HepG2 (cell line): Measurements from ENCODE around the gene PCSK6. TPM values are rescaled to one million over a fixed set of nuclear protein-coding genes. Genes with fewer than 3 reads are reported as not detected.

ENCODE experiments used
- ESRRA ChIP-seq: sonication (generic); formaldehyde crosslinking; IDR thresholded peaks from 2 replicates; pipeline ENCODE4 v1.5.1; 2020; ENCODE audit warnings: mild to moderate bottlenecking, low read depth, missing genetic modification reagents
- EZH2 ChIP-seq: conservative IDR thresholded peaks from 2 replicates; pipeline ENCODE4 v1.6.1; 2012; ENCODE audit warnings: mild to moderate bottlenecking, low read depth, low read length, moderate library complexity
- KAT8 ChIP-seq: IDR thresholded peaks from 2 replicates; pipeline ENCODE4 v1.6.1; 2016; ENCODE audit warnings: missing genetic modification reagents, missing compliant biosample characterization
- NONO ChIP-seq, 2 experiments: fragments of 450-650 bp in 1 of 2; sonication (generic) in 1 of 2; formaldehyde crosslinking in 1 of 2; IDR thresholded peaks in 1 of 2; conservative IDR thresholded peaks in 1 of 2; 2 replicates each; pipeline versions ENCODE4 v1.6.1 to v1.8.0; 2017 to 2022; ENCODE audit warnings: mild to moderate bottlenecking in 1 of 2, missing genetic modification reagents in 1 of 2, moderate library complexity in 1 of 2
- NPAS2 ChIP-seq: sonication (generic); formaldehyde crosslinking; IDR thresholded peaks from 2 replicates; pipeline ENCODE4 v1.8.0; 2022; ENCODE audit warnings: mild to moderate bottlenecking, missing genetic modification reagents, borderline replicate concordance
- ZIK1 ChIP-seq: sonication (generic); formaldehyde crosslinking; IDR thresholded peaks from 2 replicates; pipeline ENCODE4 v1.5.0; 2020; ENCODE audit warnings: mild to moderate bottlenecking, low read depth, missing genetic modification reagents, borderline replicate concordance
- ZNF143 ChIP-seq: sonication (generic); formaldehyde crosslinking; IDR thresholded peaks from 2 replicates; pipeline ENCODE4 v1.4.0; 2020; ENCODE audit warnings: missing genetic modification reagents
- ZNF34 ChIP-seq: sonication (generic); formaldehyde crosslinking; IDR thresholded peaks from 2 replicates; pipeline ENCODE4 v1.4.0; 2020; ENCODE audit warnings: mild to moderate bottlenecking, missing genetic modification reagents, borderline replicate concordance
- ZNF543 ChIP-seq: sonication (generic); formaldehyde crosslinking; IDR thresholded peaks from 2 replicates; pipeline ENCODE4 v1.4.0; 2020; ENCODE audit warnings: mild to moderate bottlenecking, missing genetic modification reagents
- ZNF552 ChIP-seq: sonication (generic); formaldehyde crosslinking; IDR thresholded peaks from 2 replicates; pipeline ENCODE4 v1.9.0; 2022; ENCODE audit warnings: missing genetic modification reagents, mild to moderate bottlenecking, borderline replicate concordance
- ZNF570 ChIP-seq: sonication (generic); formaldehyde crosslinking; IDR thresholded peaks from 2 replicates; pipeline ENCODE4 v1.4.0; 2020; ENCODE audit warnings: mild to moderate bottlenecking, missing genetic modification reagents, borderline replicate concordance
- ZNF749 ChIP-seq: sonication (generic); formaldehyde crosslinking; IDR thresholded peaks from 2 replicates; pipeline ENCODE4 v1.8.0; 2022; ENCODE audit warnings: mild to moderate bottlenecking, missing genetic modification reagents, moderate library complexity, borderline replicate concordance
- ZNF782 ChIP-seq: sonication (generic); formaldehyde crosslinking; IDR thresholded peaks from 2 replicates; pipeline ENCODE4 v1.4.0; 2020; ENCODE audit warnings: missing genetic modification reagents, mild to moderate bottlenecking, borderline replicate concordance
- ZNF83 ChIP-seq: sonication (generic); formaldehyde crosslinking; IDR thresholded peaks from 2 replicates; pipeline ENCODE4 v1.4.0; 2020; ENCODE audit warnings: missing genetic modification reagents, mild to moderate bottlenecking, borderline replicate concordance
- polyA plus RNA-seq, 8 experiments: library from polyadenylated mRNA; depleted of rRNA in 3 of 8; stranded (reverse) in 7 of 8; unstranded in 1 of 8; fragments of >200 nt; fragmentation: Illumina TruSeq in 4 of 8; extraction: Trizol in 4 of 8; gene quantifications; 2 replicates each; pipeline versions ENCODE4 v1.2.1 to v1.2.3, GENCODE V29; 2011 to 2016; ENCODE audit warnings: low read depth in 4 of 8, missing spikeins in 1 of 8, mixed read lengths in 1 of 8; ENCODE audit not compliant: insufficient read depth in 1 of 8
- total RNA-seq, 5 experiments: library from RNA; depleted of rRNA; stranded (reverse); fragments of >200 nt; fragmentation: Illumina TruSeq; extraction: Trizol; gene quantifications; 2 replicates each; pipeline ENCODE4 v1.2.3, GENCODE V29; 2016; ENCODE audit warnings: low read depth in 1 of 5
- TF ChIP-seq, protein P1 (sequence below): sonication (generic); formaldehyde crosslinking; IDR thresholded peaks from 2 replicates; pipeline ENCODE4 v1.5.0; 2020; ENCODE audit warnings: missing genetic modification reagents
- TF ChIP-seq, protein P2 (sequence below): sonication (generic); formaldehyde crosslinking; IDR thresholded peaks from 2 replicates; pipeline ENCODE4 v1.4.0; 2020; ENCODE audit warnings: missing genetic modification reagents, borderline replicate concordance
- TF ChIP-seq, protein P3 (sequence below): sonication (generic); formaldehyde crosslinking; IDR thresholded peaks from 2 replicates; pipeline ENCODE4 v1.4.0; 2020; ENCODE audit warnings: missing genetic modification reagents
- TF ChIP-seq, protein P4 (sequence below): sonication (generic); formaldehyde crosslinking; IDR thresholded peaks from 2 replicates; pipeline ENCODE4 v1.8.1; 2022; ENCODE audit warnings: mild to moderate bottlenecking, missing genetic modification reagents

PCSK6 gene
- total and polyA plus RNA-seq, 2 of the 13 experiments (the other 11 are each of a cell fraction or from before 2014, with no cell fraction given), result 56.5 to 155 TPM

DNA sequence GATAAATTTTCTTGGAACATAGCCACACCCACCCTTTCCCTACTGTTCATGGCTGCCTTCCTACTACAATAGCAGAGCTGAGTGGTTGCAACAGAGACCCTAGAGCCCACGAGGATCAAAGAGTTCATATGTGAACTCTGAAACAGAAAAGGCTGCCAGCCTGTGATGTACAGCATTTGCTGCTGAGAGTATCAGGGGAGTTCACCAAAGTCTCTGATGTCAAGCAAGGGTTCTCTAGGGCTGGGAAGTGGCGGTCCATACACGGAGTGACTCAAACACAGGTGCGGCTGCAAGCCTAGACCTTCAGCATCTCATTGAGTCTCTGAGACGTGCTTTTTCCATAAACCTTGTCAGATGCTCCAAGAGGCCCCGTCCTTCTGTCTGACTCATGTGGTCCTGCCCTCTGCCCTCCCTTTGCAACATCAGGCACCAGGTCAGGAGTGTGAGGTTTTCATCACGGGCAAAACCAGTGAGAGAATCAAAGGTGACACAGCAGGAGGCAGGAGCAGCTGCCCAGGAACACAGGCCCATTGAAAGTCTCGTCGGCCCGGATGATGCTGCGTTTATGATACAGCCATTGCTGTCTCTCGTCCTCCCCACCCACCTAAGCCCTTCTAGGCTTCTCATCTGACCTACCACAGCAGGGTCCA lies 42.9 kb downstream of the PCSK6 start (continued):
- TF ChIP-seq NONO (IDR thresholded peaks at IDR 0.05) (no peak), NONO (CRISPR knock-in tag; conservative IDR thresholded peaks at IDR 0.05) (no peak), EZH2 (no peak), ZNF83 (CRISPR knock-in tag) (no peak), ZNF749 (CRISPR knock-in tag) (no peak), ZIK1 (CRISPR knock-in tag) (no peak), KAT8 (CRISPR knock-in tag) (no peak), ZNF552 (CRISPR knock-in tag) (no peak), ZNF543 (no peak), ZNF570 (no peak), ZNF143 (CRISPR knock-in tag) (no peak), ZNF34 (no peak), ZNF782 (CRISPR knock-in tag) (no peak), ESRRA (CRISPR knock-in tag) (no peak), NPAS2 (CRISPR knock-in tag) (no peak)
- TF ChIP-seq, protein P1, sequence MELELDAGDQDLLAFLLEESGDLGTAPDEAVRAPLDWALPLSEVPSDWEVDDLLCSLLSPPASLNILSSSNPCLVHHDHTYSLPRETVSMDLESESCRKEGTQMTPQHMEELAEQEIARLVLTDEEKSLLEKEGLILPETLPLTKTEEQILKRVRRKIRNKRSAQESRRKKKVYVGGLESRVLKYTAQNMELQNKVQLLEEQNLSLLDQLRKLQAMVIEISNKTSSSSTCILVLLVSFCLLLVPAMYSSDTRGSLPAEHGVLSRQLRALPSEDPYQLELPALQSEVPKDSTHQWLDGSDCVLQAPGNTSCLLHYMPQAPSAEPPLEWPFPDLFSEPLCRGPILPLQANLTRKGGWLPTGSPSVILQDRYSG, result no peak
- TF ChIP-seq, protein P2, sequence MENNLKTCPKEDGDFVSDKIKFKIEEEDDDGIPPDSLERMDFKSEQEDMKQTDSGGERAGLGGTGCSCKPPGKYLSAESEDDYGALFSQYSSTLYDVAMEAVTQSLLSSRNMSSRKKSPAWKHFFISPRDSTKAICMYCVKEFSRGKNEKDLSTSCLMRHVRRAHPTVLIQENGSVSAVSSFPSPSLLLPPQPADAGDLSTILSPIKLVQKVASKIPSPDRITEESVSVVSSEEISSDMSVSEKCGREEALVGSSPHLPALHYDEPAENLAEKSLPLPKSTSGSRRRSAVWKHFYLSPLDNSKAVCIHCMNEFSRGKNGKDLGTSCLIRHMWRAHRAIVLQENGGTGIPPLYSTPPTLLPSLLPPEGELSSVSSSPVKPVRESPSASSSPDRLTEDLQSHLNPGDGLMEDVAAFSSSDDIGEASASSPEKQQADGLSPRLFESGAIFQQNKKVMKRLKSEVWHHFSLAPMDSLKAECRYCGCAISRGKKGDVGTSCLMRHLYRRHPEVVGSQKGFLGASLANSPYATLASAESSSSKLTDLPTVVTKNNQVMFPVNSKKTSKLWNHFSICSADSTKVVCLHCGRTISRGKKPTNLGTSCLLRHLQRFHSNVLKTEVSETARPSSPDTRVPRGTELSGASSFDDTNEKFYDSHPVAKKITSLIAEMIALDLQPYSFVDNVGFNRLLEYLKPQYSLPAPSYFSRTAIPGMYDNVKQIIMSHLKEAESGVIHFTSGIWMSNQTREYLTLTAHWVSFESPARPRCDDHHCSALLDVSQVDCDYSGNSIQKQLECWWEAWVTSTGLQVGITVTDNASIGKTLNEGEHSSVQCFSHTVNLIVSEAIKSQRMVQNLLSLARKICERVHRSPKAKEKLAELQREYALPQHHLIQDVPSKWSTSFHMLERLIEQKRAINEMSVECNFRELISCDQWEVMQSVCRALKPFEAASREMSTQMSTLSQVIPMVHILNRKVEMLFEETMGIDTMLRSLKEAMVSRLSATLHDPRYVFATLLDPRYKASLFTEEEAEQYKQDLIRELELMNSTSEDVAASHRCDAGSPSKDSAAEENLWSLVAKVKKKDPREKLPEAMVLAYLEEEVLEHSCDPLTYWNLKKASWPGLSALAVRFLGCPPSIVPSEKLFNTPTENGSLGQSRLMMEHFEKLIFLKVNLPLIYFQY, result no peak
- TF ChIP-seq, protein P3, sequence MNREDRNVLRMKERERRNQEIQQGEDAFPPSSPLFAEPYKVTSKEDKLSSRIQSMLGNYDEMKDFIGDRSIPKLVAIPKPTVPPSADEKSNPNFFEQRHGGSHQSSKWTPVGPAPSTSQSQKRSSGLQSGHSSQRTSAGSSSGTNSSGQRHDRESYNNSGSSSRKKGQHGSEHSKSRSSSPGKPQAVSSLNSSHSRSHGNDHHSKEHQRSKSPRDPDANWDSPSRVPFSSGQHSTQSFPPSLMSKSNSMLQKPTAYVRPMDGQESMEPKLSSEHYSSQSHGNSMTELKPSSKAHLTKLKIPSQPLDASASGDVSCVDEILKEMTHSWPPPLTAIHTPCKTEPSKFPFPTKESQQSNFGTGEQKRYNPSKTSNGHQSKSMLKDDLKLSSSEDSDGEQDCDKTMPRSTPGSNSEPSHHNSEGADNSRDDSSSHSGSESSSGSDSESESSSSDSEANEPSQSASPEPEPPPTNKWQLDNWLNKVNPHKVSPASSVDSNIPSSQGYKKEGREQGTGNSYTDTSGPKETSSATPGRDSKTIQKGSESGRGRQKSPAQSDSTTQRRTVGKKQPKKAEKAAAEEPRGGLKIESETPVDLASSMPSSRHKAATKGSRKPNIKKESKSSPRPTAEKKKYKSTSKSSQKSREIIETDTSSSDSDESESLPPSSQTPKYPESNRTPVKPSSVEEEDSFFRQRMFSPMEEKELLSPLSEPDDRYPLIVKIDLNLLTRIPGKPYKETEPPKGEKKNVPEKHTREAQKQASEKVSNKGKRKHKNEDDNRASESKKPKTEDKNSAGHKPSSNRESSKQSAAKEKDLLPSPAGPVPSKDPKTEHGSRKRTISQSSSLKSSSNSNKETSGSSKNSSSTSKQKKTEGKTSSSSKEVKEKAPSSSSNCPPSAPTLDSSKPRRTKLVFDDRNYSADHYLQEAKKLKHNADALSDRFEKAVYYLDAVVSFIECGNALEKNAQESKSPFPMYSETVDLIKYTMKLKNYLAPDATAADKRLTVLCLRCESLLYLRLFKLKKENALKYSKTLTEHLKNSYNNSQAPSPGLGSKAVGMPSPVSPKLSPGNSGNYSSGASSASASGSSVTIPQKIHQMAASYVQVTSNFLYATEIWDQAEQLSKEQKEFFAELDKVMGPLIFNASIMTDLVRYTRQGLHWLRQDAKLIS (CRISPR knock-in tag), result no peak; the same call in 1 of the 2 replicates
- TF ChIP-seq, protein P4, sequence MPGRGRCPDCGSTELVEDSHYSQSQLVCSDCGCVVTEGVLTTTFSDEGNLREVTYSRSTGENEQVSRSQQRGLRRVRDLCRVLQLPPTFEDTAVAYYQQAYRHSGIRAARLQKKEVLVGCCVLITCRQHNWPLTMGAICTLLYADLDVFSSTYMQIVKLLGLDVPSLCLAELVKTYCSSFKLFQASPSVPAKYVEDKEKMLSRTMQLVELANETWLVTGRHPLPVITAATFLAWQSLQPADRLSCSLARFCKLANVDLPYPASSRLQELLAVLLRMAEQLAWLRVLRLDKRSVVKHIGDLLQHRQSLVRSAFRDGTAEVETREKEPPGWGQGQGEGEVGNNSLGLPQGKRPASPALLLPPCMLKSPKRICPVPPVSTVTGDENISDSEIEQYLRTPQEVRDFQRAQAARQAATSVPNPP (CRISPR knock-in tag), result no peak
